GM18498 (cell line): Measurements from ENCODE around the gene ENO4.

Experiments used
- ATAC-seq: cut with Tn5 transposase; IDR thresholded peaks from one replicate; pipeline ENCODE4 v1.9.1; 2021; ENCODE audit warnings: mild to moderate bottlenecking, moderate library complexity; ENCODE audit not compliant: unreplicated experiment

The ENO4 gene

DNA sequence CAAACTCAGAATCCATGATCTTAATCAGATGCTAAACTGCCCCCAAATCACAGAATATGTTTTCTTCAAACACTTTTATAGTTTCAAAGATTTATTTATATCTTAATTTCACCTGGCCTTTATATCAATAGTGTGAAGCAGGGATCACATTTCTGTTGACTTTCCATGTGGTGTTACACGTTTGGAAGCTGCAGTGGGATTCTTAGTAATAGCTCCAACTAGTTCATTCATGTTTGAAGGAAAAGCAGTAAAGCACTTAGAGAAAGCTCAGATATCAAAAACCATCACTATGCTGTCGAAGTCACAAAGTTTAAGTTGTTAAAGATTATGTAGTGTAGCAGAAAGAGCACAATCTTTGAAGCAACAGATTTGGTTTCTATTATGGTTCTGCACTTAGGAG is 16.8 kb downstream of the ENO4 start:
- no peak for ATAC-seq

DNA sequence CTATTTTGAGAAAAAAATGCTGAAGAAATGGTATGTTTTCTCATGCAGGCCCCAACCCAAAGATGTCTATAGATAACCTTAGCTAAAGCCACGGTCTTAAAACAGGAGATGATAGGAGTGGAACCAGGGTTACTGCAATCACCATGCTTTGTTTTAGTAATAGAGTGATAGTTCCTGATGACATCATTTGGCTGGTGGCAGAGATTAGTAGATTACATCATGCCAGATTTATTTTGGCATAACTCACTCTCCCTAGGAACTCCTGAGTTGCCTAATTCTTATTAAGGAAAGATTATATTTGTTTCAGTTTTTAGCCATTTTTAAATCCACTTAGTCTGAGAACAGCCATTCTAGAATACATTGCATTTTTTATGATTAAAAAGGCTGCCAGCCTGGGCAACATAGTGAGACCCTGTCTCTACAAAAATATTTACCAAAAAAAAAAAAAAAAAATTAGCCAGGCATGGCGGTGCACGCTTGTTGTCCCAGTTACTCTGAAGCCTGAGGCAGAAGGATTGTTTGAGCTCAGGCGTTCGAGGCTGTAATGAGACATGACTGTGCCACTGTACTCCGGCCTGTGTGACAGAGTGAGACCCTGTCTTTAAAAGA is 17.8 kb downstream of the ENO4 start:
- no peak for ATAC-seq

DNA sequence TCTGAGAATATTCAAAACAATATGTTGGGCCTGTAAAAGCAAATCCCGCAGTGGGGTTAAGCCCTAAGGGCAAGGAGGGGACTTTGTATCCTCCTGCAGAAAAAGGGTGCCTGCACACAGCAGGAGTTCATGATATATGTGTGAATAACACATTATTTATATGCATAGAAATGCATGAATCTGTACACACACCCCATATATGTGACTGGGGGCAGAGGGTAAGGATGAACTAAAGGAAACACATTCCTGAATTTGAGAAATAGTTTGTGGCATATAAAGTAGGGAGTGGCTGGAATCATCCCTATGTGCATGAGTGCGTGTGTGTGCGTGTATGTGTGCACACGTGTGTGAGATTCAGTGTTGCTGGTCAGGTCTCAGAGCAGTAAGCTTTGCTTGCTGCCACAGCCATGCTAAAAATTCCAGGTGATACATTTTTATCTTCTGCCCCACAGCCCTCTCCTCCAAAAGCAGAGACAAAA is 18.9 kb downstream of the ENO4 start:
- ATAC-seq = no peak

DNA sequence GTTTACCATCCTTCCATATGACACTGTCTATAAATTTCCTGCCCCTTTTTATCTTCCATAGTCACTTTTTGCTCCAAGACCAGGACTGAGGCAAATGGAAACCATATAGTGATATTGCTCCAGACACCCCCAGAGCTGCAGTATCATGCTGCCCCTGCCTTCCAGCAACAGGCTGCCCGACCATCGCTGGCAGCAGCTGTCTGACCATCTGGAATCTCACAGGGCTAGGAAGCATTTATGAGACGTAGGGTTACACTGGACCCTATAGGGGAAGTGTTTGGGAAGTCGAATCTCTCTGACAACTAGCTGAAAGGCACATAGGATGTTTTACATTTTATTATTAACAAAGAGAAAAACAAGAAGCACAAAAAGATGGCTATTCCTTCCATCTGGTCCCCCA is 19.4 kb downstream of the ENO4 start:
- no peak for ATAC-seq

DNA sequence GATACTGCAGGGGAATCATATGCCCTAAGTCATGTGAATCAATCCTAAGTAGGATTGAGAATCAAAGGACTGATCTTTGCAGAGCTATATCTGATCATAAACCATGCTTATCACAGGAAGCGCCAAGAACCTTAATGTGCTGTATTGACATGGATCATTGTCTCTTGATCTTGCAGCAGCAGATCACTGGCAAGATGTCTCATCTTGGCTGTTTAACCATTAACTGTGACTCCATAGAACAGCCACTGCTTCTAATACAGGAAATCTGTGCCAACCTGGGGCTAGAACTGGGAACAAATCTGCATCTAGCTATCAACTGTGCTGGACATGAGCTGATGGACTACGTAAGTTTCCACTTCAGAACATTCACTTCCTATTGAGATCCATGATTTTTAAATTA is 21.6 kb downstream of the ENO4 start:
- ATAC-seq = no peak

DNA sequence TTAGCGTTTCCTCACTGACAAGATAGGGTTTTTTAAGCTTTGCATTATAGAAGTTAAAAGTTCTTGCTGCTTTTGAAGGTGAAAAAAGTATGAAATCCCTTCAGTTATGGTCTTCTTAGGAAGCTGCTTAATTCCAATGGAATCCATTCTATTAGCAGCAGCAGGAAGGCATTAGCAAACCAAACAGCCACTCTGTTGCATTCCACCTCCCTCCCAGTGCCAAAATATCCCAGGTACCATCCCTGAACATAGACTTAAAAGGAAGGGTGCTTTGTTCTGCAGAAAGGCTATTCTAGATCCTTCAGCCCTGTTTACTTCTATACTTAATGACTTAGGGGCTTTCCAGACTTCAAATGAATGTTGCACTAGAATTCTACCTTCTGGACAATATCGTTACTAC is 23.8 kb downstream of the ENO4 start:
- ATAC-seq = no peak

DNA sequence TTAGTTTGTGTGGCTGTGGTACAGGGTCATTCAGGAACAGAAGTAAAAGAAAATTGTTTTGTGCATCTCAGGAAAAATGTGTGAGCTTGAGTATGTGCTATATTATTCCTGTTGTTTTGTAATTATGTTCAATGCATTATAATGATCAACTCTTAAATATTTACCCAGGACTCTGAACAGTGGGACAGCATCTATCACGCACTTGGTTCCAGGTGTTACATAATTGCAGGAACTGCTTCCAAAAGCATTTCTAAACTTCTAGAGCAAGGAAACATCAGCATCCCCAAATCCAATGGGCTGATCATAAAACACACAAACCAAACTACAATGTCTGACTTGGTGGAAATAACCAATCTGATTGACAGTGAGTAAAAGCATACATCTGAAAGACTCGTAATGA is 26.6 kb downstream of the ENO4 start:
- ATAC-seq = no peak

DNA sequence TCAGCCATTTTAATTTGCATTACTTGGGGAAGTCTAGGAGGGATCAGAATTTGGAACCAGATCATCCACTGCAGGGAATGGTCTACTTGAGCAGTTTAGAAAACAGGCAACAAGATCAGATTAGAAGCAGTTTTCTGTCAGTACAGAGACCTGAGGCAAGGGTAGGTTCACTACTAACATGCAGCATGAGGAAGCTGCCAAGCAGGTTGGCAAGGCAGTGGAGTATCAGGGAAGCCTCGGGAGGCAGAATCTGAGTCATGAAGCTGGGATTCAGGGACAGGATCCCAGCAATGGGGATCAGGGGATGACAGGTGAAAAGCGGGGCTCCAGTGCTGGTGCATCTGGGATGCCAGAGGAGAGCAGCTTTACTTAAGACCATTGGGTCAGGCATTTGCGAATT is 28.1 kb downstream of the ENO4 start:
- no peak for ATAC-seq

DNA sequence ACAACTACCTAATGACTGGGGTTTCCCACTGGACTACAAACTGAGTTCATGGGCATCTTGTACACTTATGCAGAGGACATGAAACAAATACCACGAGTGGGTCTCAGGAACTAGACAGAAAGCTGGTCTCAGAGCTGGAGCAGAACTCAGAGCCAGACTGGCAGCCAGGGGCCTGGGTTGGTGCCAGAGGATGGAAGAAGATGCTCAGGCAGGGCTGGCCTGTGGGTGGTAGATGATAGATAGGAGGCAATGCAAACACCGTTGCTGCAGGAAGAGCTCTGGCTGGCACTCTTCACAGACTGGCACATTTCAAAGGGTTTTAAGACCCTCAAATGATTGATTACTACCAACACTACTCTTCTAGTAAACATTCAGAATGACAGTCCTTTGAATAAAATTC is 28.8 kb downstream of the ENO4 start:
- ATAC-seq = no peak

DNA sequence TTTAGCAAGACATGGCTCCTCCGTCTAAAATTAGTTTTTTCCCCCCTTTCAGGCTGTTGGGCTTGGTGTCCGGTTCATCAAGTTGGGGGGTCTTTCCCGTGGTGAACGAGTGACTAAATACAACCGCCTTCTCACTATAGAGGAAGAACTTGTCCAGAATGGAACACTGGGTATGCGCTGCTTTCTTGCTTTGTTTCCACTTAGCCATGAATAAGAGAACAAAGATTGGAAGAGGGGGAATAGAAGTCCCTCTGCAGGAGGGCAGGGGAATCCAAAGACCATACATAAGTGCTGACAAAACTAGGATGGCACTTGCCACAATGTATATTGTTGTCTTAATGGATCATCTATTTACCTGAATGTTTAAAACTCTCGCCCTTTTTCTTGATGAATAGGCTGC is 30.5 kb downstream of the ENO4 start:
- ATAC-seq = no peak

DNA sequence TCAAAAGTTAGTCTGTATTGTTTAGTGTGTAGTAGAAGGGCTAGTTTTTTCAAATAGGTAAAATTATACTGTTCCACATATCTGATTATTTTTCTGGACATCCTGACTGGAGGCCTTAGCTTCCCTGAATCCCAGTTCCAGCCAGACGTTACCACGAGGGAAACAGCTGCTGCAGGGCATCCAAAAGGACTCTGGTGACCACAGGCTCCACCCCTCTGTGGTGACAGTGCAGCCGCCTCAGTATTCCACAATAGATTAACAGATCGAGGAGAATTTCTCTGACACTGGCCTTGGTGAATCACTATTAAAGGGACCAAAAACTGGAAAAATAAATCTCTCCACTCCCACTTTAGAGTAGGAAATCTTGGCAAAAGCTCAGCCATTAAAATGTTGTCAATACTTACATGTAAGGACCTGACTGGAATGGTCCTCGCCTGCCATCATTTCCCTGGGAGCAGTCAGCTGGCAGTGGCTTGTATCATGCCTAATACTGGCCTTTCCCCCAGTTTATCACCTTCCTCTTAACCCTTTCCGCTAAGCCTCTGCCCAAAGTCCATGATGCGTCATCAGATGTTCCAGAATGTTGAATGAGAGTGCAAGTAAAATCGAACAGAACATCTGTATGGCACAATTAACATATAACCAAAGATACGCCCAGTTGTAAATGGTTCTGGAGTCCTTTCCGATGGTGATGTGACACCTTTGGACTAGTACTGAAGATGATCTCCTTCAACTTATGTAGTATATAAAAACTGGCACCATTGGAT is 31.6 kb downstream of the ENO4 start:
- ATAC-seq = no peak

DNA sequence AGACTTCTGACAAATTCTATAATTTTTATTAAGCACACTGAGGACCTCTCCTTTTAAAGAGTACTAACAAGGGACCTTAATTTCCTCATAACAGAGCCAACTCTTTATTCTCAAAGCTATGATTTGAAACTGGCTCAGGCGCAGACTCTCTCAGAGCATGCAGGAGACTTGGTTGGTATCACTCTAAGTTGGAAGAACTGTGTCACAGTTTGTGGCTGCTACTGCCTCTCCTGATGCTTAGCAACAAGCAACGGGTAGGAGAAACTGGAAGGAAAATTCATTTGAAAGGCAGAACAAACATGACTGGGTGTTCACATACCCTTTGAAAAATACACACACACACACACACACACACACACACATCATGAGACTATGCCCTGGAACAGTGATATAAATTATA is 33.3 kb downstream of the ENO4 start:
- ATAC-seq = no peak

DNA sequence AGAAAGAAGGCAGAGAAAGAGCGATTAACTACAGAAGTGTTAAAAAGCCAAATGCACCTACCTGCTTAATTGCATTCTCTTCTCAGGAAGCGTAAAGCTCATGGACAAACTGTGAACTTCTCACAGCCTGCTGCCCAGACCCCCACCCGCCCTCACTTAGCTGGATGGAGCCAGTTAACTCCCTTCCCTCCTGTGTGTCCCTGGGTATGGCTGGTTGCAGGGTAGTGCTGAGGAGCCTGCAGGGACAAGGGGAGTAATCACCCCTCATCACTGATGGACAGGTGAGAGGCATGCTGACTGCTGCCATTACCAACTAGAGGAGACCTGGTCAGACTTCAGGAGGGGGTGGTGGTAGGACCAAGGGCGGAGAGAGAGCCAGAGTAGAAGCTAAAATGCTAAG is 37.5 kb downstream of the ENO4 start:
- no peak for ATAC-seq

DNA sequence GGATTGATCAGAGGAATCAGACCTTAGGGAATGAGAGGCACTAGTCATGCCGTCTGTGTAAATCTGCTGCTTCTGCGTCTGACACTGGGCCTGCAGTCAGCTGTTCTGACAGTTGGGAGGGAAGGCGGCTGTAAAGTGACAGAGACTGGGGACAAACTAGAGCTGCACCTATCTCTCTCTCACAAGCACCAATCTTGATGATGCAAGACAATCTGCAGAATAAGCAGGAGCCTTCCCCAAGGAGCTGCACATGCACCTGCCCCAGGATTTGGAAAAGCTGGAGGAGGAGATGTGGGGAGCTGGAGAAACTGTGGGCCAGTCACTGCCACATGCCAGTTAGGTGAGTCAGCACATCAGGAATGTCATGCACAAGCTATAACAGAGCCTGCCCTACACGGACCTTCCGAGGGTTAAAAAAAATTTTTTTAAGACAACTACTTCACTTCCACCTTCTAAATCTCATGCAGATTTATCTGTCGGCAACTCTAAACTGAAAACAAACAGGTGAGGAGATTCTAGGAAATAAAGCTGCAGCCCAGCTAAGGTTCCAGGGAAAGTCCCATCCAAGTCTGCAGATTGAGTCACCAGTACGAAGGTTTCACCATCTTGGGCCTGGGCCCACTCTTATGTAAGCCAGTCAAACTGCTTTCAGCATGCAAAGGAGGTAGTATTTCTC is 39.2 kb downstream of the ENO4 start:
- no peak for ATAC-seq

DNA sequence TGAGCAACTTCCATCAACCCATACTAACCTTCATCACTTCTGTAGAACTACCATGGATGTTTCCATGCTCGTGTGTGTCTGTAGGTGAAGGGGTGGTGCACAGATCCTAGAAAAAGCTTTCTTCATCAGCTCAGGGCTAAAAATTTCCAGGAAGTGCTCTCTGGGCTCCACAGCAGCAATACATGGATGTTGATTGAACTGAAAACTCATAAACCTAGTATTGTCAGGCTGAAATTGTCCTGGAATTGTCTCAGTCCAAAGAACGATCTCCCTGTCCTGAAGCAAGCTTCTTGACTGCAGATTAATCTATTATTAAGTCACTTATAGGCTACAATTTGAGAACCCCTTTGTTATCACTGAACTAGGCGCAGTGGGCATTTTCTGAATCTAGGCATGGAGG is 39.8 kb downstream of the ENO4 start:
- no peak for ATAC-seq

DNA sequence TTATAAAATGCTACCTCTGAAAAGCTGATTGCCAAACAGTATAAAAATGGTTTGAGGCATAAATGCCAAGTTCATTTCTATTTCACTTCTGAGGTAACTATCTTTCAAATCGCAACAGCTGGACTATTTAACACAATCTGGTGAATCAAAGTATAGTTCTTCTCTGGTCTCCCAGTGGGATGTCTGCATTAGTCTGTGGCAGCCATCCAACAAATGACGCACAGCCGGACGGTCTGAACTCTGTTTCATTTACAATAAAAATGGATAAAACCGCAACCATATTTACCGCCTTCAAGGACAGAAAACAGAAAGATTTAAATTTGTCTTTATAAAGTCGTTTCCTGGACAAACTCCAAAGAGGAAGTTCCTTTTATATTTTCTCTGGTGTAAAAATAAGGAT is 41.9 kb downstream of the ENO4 start:
- ATAC-seq = no peak

DNA sequence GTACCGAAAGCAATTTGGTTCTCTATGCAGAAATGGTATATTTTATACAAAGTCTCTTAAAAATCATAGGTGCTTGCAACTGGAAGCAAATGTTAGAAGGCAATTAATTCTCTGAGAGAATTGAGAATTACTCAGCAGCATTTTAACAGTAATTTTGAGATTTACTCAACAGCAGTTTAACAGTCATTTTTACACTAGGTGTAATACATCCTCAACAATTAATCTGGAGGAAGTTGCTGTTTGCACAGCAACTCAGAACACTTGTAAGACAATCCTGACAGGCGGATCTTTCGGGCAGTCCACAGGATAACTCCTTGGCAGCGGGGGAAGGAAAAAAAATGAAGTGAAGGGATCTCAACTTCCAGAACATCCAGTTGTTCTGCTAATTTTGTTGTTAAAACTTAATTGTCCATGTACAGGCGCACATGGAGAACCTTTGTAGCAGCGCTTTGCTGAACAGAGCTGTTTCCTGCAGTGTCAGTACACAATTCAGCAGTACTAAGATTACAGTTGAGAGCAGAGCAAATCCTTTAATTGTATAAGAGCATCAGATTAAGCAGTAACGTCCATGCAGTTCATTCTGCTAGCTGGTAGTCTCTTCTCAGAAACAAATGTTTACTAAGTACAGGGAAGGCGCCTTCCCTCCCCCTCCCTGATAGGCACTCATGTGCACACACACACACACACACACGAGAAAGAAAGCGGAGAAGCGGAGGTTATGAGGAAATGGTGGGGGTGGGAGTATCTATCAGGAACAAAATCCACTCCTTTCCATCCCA is 43.8 kb downstream of the ENO4 start:
- ATAC-seq = no peak

DNA sequence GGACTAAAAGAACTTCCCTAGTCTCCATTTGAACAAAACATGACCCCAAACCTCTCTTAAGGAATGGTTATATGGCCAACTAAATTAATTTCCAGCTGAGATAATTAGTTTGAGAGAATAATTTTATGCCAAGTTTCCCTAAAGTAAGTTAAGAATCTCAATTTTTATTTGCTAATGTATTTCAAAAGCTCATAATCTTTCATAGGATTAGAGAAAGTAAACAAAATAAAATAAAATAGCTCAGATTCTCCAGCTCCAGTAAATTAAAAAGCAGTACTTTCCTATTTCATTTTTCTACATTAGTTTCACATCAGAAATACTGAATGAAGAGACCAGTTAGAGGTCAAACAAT is 44.4 kb downstream of the ENO4 start:
- no peak for ATAC-seq

DNA sequence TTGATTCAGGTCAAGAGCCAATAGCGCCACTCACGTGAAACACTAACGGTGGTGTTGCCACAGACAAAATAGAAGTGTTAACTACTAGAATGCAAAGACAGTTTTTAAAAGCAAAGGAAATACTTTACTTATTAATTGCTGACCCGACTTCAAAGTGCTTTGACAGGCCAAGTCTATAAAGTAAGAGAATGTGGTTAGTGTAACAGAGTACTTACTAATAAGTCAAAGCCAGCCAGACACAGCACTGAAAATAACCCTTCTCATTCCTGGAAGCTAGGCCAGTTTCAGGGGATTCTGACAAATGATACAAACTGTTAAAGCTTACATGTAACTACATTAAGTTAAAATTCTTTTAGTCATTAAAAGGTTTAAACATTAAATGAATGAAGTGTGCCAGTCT is 50.3 kb downstream of the ENO4 start:
- no peak for ATAC-seq

DNA sequence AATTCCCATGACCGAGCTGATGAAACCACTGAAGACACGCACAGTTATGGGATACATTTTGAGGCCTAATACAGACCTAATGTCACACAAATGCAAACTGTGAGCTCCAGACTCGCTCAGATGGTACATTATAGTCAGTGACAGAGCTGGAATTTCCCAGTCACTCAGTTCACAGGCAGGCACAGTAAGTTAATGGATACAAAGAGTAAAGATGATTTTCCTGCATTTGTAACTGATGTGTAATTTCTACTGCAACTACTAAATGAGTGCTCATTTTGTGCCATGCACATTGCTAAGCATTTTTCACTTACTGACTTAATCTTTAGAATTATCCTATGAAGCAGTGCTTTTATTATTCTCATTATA is 56.5 kb downstream of the ENO4 start:
- ATAC-seq = no peak

DNA sequence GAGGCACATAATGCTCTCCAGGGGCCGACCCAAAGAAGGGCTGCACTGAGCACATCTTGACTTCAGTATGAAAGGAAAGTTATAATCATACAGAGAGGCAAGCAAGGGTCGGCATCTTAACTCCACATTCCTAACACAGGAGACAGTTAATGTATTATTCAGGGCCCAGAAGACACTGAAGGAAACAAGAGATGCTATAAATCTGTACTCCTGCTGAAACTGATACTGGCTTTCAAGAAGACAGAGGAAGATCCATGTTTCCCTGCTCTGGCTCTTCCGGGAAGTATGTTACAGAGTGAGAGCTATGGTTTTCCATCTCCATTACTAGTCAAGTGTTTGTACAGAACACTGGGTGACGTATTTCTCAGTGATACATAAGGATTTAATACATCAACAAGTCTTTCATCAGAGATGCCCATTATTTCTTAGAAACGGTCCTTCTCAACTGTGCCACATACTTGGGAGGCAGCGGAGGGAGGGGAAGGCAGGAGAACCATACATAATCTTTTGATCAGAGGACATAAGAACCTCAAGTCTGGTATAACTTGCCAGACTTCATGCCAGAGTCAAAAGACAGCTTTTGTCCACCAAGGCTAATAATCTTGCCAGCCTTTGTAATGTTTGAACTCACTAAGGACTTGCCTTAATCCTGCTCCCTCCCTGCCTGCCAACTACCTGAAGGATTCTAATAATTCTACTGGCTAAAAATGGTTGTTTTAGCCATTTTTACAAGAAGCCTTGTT is 58.1 kb downstream of the ENO4 start:
- ATAC-seq = no peak
